Stimulated activated naive CD4-positive, alpha-beta T cell treated with Interleukin-2 at 50 U/mL for 16 hours (primary cell): Measurements from ENCODE around the gene ACKR2.

Experiments
- DNase-seq: peaks from one replicate; lab custom pipeline; 2025; lab: John Stamatoyannopoulos, UW

The ACKR2 gene, protein sequence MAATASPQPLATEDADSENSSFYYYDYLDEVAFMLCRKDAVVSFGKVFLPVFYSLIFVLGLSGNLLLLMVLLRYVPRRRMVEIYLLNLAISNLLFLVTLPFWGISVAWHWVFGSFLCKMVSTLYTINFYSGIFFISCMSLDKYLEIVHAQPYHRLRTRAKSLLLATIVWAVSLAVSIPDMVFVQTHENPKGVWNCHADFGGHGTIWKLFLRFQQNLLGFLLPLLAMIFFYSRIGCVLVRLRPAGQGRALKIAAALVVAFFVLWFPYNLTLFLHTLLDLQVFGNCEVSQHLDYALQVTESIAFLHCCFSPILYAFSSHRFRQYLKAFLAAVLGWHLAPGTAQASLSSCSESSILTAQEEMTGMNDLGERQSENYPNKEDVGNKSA

DNA sequence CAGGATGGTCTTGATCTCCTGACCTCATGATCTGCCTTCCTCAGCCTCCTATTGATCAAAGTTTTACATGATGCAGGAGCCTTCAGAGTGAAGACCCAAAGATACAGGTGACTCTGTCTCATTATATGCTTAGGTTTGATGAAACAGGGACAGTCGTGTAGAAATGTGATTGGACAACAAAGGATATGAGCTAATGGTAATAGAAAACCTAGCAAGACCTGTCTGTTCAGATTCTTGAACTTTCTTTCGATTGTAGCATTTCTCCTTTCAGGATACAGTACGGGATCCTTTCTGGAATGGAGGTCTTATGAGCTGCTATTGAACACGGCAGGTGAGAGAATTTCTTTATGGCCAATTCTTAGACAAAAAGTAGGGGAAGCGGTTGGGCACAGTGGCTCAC is at the start of gene ACKR2:
ACKR2 (plus strand) TSS at position 244 of the 400 bp plus-strand sequence. CDS start 55,058 bp downstream, outside the sequence.
- no peak for DNase-seq

- DNase-seq = no peak
Measured at GRCh38 chr3:42762046-42762724, 47.1 kb upstream of the ACKR2 start.

- DNase-seq = no peak
Measured at GRCh38 chr3:42763021-42763420, 46.2 kb upstream of the ACKR2 start.

DNA sequence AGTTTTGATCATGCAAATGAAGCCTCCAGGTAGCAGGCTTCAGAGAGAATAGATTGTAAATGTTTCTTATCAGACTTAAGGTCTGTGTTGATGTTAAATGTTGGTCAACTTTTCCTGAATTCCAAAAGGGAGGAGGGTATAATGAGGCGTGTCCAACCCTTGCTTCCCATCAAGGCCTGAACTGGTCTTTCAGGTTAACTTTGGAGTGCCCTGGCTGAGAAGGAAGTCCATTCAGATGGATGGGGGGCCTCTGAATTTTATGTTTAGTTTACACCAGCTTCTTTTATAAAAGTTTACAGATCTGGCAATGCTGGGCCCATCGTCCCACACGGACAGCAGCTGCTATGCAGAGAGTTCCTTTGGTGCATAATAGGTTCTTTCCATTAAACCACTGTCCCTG is 45.1 kb upstream of the ACKR2 start:
- no peak for DNase-seq

- no peak for DNase-seq
Measured at GRCh38 chr3:42764561-42765295, 44.5 kb upstream of the ACKR2 start.

DNA sequence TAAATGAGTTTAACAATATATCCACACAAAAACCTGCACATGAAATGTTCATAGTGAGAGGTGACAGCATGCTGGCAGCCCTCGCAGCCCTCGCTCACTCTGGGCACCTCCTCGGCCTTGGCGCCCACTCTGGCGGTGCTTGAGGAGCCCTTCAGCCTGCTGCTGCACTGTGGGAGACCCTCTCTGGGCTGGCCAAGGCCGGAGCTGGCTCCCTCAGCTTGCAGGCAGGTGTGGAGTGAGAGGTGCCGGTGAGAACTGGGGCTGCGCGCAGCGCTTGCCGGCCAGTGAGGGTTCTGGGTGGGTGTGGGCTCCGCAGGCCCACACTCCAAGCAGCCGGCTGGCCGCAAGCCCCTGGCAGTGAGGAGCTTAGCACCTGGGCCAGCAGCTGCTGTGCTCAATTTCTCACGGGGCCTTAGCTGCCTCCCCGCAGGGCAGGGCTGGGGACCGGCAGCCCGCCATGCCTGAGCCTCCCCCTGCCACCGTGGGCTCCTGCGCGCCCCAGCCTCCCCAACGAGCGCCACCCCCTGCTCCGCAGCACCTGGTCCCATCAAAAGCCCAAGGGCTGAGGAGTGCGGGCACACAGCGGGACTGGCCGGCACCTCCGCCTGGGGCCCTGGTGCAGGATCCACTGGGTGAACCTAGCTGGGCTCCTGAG is 39.6 kb upstream of the ACKR2 start:
- no peak for DNase-seq

GRCh38 chr3:42771271-42771670 is 38.0 kb upstream of the ACKR2 start:
- no peak for DNase-seq

- DNase-seq = peak; percentile 79
Measured at GRCh38 chr3:42772670-42773408, 36.4 kb upstream of the ACKR2 start, which contains the start of gene CCDC13. CCDC13 (minus strand) TSS chr3:42773253; CDS start chr3:42758345, 14,908 bp downstream.

DNA sequence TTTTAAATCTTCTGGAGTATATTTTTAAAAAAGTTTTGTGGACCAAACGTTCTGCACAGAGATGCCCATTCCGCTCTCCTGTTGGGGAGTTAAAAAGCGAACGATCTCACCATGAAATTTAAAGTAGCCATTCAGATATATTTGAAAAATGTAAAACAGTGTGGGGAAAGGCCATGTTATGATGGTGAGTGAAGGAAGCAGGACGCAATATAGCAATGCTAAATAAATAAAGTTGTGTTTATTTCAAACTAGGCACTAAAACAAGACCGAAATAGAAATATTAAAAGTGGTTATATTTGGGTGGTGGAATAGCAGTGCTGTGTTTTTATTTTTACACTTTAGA is 35.9 kb upstream of the ACKR2 start:
- no peak for DNase-seq

GRCh38 chr3:42778644-42779043 is 30.6 kb upstream of the ACKR2 start:
- no peak for DNase-seq

DNA sequence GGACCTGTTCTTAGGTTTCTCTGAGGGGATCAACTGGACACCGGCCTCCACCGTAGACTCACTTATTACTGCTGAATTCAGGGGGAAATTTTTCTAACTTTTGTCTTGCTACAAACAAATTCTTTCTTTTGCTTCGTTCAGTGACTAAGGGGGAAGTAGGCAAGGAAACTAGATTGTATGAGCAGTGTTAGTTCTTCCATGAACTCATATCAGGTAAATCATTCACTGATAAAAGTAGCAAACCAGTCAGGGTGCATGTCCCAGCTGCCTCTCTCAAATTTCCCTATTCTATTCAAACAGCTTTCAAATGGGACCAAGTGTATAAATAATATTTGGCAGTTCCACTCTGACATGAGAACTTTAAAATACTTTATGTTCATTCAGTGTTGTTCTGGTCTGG is 28.8 kb upstream of the ACKR2 start:
- no peak for DNase-seq

- no peak for DNase-seq
Measured at GRCh38 chr3:42780892-42781700, 28.1 kb upstream of the ACKR2 start.

GRCh38 chr3:42786212-42786611 is 23.0 kb upstream of the ACKR2 start:
- DNase-seq = no peak

DNA sequence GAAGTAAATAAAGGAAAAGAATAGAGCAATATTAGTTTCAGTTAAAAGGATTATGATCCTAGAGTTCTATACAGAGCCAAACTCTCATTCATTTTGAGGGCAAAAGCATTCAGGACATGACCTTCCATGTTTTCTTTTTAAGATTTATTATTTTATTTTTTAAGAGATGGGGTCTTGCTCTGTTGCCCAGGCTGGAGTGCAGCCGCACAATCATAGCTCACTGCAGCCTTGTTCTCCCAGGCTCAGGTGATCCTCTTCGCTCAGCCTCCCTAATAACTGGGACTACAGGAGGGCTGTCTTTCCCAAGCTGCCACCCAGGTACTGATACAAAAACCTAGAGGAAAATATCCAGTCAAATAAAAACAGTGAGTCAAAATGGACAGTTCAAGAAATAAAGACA is 22.6 kb upstream of the ACKR2 start:
- no peak for DNase-seq

GRCh38 chr3:42790714-42791229 is 18.5 kb upstream of the ACKR2 start:
- DNase-seq = no peak

- DNase-seq = no peak
Measured at GRCh38 chr3:42795621-42796181, 13.5 kb upstream of the ACKR2 start.

DNA sequence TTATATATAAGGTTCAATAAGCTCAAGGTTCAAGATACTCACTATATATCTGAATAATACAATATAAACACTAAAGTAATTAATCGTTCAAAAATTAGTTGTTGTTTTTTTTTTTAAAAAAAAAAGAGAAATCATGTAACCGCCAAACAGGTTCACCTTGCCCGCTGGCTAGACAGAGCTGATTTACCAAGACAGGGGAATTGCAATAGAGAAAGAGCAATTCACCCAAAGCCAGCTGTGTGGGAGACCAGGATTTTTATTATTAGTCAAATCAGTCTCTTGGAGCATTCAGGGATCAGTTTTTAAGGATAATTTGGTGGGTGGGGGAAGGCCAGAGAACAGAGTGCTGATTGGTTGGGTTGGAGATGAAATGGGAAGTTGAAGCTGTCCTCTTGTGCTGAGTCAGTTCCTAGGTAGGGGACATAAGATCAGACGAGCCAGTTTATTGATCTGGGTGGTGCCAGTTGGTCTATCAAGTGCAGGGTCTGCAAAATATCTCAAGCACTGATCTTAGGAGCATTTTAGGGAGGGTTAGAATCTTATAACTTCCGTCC is 12.8 kb upstream of the ACKR2 start:
- no peak for DNase-seq

- DNase-seq = no peak
Measured at GRCh38 chr3:42799376-42799775, 9.9 kb upstream of the ACKR2 start.

DNA sequence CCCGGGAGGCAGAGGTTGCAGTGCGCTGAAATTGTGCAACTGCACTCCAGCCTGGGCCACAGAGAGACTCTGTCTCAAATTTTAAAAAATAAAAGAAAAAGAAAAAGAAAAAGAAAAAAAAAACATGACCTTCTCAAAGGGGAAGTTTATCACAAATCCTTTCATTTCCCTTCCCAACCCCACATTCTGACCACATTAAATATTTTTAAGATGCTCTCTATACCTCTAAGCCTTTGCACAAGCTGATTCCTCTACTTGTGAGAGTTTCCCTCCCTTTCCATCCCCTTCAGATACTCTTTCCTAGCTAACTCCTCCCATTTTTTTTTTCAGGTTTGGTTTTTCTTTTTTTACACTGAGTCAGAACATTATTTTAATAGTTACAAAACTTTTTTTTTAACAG is 9.0 kb upstream of the ACKR2 start:
- DNase-seq = no peak
